ENCODE data around the gene AFDN.

AFDN gene

GRCh38 chr6:167879612-167880011, 52.9 kb downstream of the AFDN start:
- Histone ChIP-seq H3K36me3 (ENCODE audit: low read length) (no peaks in the 10 kb centered on the region), H3K27ac (ENCODE audit: low read depth, low read length) (no peak overlapping the region), H3K27me3 (ENCODE audit: low read length) (no peaks in the 10 kb centered on the region), H3K9me2 (replicated peaks; ENCODE audit: insufficient read depth, low read length) (no peaks in the 10 kb centered on the region), H3F3A (ENCODE audit: insufficient read depth) (no peaks in the 10 kb centered on the region), H3K9me3 (ENCODE audit: insufficient read depth, low read length) (no peaks in the 10 kb centered on the region), H4K20me1 (ENCODE audit: low read depth, low read length) (no peaks in the 10 kb centered on the region), H3K79me2 (ENCODE audit: insufficient read depth, low read length) (no peaks in the 10 kb centered on the region), H3K4me3 (ENCODE audit: insufficient read depth, low read length, poor library complexity, severe bottlenecking) (no peak overlapping the region), H2AFZ (ENCODE audit: low read depth, low read length, severe bottlenecking) (no peak overlapping the region), H3K4me2 (ENCODE audit: low read depth, low read length, poor library complexity, severe bottlenecking) (no peak overlapping the region), H3K9ac (ENCODE audit: low read length) (no peak overlapping the region)
- no peak for TF ChIP-seq CTCF (IDR thresholded peaks at IDR 0.05; ENCODE audit: insufficient read depth, low read length, poor library complexity, severe bottlenecking)
- no peak for TF ChIP-seq EZH2phosphoT487 (conservative IDR thresholded peaks at IDR 0.05; ENCODE audit: low read length)

GRCh38 chr6:167881327-167881726, 54.6 kb downstream of the AFDN start:
- Histone ChIP-seq H3K79me2 (ENCODE audit: insufficient read depth, low read length) (no peaks in the 10 kb centered on the region), H3K4me2 (ENCODE audit: low read depth, low read length, poor library complexity, severe bottlenecking) (no peak overlapping the region), H3K27me3 (ENCODE audit: low read length) (no peaks in the 10 kb centered on the region), H3K9ac (ENCODE audit: low read length) (no peak overlapping the region), H3K9me2 (replicated peaks; ENCODE audit: insufficient read depth, low read length) (no peaks in the 10 kb centered on the region), H3F3A (ENCODE audit: insufficient read depth) (no peaks in the 10 kb centered on the region), H4K20me1 (ENCODE audit: low read depth, low read length) (no peaks in the 10 kb centered on the region), H3K36me3 (ENCODE audit: low read length) (no peaks in the 10 kb centered on the region), H3K4me3 (ENCODE audit: insufficient read depth, low read length, poor library complexity, severe bottlenecking) (no peak overlapping the region), H2AFZ (ENCODE audit: low read depth, low read length, severe bottlenecking) (no peak overlapping the region), H3K27ac (ENCODE audit: low read depth, low read length) (no peak overlapping the region), H3K9me3 (ENCODE audit: insufficient read depth, low read length) (no peaks in the 10 kb centered on the region)
- TF ChIP-seq CTCF (IDR thresholded peaks at IDR 0.05; ENCODE audit: insufficient read depth, low read length, poor library complexity, severe bottlenecking) (no peak), EZH2phosphoT487 (conservative IDR thresholded peaks at IDR 0.05; ENCODE audit: low read length) (no peak)

GRCh38 chr6:167882244-167882643, 55.5 kb downstream of the AFDN start:
- Histone ChIP-seq H3K27ac (ENCODE audit: low read depth, low read length) (no peak overlapping the region), H3K9me3 (ENCODE audit: insufficient read depth, low read length) (no peaks in the 10 kb centered on the region), H3F3A (ENCODE audit: insufficient read depth) (no peaks in the 10 kb centered on the region), H3K79me2 (ENCODE audit: insufficient read depth, low read length) (no peaks in the 10 kb centered on the region), H4K20me1 (ENCODE audit: low read depth, low read length) (no peaks in the 10 kb centered on the region), H3K9me2 (replicated peaks; ENCODE audit: insufficient read depth, low read length) (no peaks in the 10 kb centered on the region), H3K9ac (ENCODE audit: low read length) (no peak overlapping the region), H3K27me3 (ENCODE audit: low read length) (no peaks in the 10 kb centered on the region), H3K4me3 (ENCODE audit: insufficient read depth, low read length, poor library complexity, severe bottlenecking) (no peak overlapping the region), H2AFZ (ENCODE audit: low read depth, low read length, severe bottlenecking) (no peak overlapping the region), H3K36me3 (ENCODE audit: low read length) (no peaks in the 10 kb centered on the region), H3K4me2 (ENCODE audit: low read depth, low read length, poor library complexity, severe bottlenecking) (no peak overlapping the region)
- no peak for TF ChIP-seq CTCF (IDR thresholded peaks at IDR 0.05; ENCODE audit: insufficient read depth, low read length, poor library complexity, severe bottlenecking)
- TF ChIP-seq EZH2phosphoT487 (conservative IDR thresholded peaks at IDR 0.05; ENCODE audit: low read length), result no peak

Data from SU-DHL-6 (cell line).